NCI-H146 (cell line): ENCODE results near the gene AP1B1.
"Not testable (repeated sequence)": the region's sequence is repeated elsewhere in the genome, so short reads cannot be mapped to it uniquely, and the experiment has no call there.

Experiments used
- DNase-seq: peaks from one replicate; lab custom pipeline; 2025; lab: John Stamatoyannopoulos, UW

AP1B1 gene

DNA sequence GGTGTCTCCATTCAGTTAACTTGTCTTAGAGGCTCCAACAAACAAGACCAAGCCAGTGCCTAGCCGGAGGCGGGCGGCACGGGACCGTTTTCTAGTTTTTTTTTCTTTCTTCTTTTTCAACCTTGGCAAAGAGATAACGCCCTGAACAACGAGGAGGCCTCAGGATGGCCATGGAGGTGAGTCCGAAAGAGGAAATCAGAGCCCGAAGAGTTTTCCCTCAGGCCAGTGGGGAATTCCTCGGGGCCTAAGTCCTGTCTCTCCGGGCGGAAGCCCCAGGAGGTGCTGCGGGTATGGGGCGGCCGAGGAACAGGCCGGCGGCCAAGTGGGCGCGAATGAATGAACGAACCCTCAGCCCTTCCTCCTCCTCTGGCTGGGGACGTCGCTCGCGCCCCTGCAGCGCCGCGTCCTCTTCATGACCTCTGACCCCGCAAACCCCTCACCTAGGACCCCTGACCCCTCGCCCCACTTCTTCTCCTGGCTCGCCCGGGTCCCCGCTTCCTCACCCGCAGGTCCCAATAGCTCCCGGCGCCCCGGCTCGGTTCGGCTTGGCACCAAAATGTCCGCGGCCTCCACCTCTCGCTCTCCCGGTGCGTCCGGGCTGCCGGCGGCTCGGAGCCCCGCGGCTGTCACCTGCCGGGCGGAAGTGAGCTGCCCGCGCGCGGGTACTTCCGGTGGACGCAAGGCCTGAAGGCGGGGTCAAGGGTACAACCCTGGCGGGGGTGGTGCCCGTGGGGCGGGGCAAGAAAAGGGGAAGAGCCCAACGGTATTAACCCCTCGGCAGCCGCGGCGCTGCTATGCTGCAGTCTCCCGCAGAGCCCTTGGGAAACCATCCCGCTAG, at the start of gene AP1B1:
Gene AP1B1 (minus strand): TSS at position 650 of the 838 bp plus-strand sequence. CDS start 21,327 bp downstream, outside the sequence.
- DNase-seq = peak; percentile 92

DNA sequence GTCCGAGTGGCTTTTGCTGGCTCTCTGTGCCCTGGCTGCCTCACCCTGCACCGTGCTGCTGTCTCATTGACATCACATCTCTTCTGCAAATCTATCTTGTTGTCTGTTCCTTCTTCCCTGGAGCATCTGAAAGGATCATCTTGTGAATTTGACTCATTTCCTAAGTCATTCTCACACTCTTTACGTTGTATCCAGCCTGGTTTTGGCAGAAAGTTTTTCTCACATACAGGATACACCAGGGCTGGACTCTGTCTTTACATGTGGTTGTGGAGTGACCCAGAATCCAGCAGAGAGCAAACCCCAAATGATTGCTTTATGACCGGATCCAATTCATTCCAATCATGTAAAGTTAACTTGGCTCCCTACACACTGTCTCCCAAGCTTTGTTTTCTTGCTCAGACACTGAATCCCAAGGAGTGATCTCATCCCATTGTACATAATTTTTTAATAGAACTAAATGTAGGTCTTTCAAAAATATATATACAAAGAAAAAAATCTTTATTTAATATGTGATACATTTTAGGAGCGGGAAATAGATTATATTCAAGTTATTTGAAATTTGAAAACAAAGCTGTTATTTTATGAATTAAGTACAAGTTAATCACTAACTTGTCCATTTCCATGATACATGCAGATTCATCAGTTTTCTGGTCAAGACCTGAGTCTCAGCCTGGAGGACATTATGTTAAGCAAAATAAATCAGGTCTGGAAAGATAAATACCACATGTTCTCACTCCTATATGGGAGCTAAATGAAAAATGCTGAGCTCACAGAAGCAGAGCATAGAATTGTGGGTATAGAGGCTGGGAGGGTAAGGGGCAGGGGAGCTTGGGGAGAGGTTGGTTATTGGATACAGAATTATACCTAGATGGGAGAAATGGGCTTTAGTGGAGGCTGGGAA, 47.1 kb upstream of the AP1B1 start:
- no peak for DNase-seq

DNA sequence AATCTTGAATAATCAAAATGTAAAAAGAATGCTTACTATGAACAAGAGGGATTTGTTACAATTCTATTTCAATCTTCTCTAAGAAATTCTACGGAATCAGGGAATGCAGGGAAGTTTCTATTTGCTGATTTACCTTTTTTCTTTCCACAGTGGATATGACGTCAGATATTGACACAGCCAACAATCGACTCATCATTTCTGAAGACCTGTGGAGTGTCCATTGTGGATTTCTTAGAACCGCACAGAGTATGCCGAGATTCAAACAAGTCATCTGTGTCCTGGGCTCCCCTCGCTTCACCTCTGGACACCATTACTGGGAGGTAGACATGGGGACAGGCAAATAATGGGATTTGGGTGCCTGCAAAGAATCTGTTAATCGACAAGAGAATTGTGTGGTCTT, 45.9 kb upstream of the AP1B1 start:
- DNase-seq = peak; percentile 15

DNA sequence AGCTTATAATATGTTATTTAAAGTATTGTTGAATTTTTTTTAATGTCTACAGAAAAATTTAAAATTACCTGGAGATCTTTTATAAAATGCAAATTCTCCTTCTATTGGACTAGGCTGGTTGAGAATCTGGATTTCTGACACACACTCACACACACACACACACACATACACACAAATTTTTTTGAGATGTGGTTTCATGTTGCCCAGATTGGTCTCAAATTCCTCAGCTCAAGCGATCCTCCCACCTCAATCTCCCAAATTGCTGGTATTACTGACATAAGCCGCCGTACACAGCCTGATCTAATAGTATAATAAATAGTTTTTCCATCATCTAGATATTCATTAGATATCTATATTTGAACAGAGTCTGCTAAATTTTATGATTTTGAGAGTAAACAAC, 45.5 kb upstream of the AP1B1 start:
- no peak for DNase-seq

DNA sequence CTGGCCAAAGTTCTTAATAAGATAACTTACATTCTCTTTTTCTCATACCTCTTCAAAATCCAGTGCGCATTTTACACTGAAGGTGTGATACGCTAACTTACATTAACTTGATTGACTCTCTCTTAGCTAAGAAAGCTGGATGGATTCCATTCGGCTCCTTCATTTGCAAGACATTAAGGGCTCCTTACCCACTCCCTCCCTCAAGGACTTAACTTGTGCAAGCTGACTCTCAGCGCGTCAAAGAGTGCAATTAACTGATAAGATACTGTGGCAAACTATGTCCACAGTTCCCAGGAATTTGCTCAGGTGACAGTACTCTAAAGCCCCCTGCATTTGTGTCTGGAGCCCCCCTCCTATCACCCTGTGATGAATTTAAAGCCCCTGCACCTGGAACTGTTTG, 43.6 kb upstream of the AP1B1 start:
- no peak for DNase-seq

DNA sequence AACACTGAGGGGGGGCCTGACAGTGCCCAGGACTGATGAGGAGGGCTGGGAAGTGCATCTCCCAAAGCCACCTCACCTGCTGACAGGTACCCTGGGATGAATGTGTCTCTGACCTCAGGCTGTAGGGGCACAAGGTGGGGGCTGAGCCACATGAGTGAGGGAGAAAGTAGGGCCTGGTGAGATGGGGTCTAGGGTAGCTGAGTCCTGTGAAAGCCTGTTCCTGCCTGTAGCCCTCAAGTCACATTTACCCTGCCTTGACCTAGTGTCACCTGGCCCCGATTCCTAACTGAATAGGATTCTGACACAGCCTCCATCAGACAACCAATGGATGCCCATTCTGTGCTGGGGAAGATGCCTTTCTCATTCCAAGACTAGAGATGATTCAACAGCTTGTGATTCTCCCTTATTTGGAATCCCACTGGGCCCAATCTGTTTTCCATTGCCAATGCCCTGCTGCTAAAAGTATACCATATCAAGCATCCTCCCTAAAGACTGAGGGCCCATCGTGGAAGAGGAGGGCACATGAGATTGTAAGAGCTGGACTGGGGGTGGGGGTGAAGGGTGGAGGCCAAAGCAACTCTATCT, 38.9 kb upstream of the AP1B1 start:
- no peak for DNase-seq

DNA sequence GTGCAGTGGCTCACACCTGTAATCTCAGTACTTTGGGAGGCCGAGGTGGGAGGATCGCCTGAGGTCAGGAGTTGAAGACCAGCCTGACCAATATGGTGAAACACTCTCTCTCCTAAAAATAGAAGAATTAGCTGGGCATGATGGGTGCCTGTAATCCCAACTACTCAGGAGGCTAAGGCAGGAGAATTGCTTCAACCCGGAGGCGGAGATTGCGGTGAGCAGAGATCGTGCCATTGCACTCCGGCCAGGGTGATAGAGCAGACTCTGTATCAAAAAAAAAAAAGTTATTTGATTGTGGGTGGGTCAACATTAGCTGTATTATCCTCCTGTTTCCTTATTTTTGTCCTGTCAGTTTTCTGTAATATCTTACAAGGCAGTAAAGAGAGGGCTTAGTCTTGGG, 38.1 kb upstream of the AP1B1 start:
- no peak for DNase-seq

DNA sequence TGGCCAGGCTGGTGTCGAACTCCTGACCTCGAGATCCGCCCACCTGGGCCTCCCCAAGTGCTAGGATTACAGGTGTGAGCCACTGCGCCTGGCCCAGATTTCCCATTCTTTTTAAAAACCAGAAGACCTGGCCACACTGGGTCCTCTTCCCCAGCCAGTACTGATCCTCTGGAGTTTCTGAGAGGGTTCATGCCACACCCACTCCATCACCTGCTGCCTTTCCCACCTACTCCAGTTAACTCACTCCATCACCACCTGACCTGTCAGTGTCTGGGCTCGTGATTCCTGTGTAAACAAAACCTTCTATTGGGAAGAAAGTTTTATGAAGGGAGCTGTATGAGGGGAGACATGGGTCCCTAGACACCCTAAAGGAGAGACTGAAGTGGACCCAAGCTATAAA, 30.3 kb upstream of the AP1B1 start:
- DNase-seq = not testable (repeated sequence)

DNA sequence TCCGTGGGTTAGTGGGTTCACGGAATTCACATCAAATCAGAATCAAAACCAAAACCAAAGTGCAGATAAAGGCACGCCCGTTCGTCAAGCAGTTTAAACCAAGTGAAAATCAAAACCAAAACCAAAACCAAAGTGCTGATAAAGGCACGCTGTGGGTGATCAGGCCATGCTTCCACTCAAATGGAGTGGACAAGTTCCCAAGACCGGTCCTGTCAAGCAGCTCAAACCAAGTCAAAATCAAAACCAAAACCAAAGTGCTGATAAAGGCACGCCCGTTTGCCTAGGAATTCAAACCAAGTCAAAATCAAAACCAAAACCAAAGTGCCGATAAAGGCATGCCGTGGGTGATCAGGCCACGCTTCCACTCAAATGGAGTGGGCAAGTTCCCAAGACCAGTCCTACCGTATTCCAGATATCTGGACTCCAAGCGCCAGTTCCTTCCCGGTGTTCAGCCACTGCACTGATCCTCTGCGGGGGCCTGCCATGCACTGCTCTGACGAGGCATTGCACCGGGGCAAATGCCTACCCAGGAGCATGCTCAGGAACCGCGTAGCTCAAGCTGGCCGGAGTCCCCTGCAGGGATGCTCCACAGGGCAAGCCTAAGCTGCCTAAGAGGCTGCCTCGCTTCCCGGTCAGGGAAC, 26.7 kb upstream of the AP1B1 start:
- peak; percentile 17 for DNase-seq

DNA sequence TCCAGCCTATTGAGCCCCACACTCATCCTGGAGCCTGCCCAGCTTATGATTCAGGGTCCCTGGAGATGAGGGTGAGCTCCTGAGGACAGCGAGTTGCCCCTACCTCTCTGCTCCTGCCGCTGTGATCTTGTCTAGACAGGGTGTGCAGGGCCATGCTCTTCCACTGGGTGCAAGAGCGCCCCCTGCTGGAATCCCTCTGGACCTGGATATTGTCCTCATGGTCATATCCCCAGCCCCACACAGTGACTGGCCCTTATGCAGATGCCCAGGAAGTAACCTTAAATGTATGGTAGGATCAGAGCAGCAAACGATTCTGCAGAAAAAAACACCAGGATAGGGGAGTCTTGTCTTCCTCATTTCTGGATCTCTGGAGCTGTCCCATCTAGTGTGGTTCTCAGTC, 24.4 kb upstream of the AP1B1 start:
- DNase-seq = peak; percentile 25

DNA sequence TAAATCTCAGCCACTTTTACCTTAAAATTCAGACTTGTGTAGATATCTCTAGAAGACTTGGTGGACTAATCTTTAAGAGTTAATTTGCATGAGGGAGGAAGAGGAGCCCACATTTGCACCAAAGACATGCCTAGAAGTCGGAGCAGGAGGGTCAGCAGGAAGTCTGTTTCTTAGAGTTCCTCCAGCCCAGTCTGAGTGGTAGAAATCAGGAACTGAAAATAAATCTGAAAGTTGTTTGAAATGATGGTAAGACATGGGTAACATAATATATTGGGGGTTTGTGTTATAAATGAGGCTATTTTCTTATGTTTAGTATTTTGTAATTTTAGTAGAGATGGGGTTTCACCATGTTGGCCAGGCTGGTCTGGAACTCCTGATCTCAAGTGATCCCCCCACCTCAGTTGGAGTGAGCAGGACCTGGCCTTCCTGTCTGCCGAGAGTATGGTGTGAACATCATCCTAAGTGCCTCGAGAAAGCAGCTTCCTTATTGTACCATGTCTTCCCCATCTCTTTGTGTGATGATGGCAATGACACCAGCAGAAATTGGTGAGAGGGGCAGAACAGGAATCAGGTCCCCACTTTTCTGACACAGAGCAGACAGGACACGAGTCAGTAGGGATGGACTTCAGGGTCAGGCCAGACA, 23.3 kb upstream of the AP1B1 start:
- DNase-seq = not testable (repeated sequence)

DNA sequence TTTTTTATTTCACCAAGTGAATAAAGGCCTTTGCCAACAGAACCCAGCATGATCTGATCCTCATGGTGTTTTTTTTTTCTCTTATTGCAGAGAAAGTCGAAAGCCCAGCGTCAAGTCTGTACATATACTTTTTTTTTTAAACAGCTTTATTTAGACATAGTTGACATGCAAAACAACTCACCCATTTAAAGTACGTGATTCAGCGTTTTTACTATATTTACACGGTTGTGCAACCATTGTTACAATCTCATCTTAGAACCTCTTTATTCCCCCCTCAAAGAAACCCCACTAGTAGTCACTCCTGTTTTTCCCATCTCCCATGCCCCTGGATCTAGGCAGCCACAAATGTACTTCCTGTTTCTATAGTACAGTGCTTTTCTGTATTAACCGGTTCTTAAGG, 20.6 kb upstream of the AP1B1 start:
- no peak for DNase-seq

DNA sequence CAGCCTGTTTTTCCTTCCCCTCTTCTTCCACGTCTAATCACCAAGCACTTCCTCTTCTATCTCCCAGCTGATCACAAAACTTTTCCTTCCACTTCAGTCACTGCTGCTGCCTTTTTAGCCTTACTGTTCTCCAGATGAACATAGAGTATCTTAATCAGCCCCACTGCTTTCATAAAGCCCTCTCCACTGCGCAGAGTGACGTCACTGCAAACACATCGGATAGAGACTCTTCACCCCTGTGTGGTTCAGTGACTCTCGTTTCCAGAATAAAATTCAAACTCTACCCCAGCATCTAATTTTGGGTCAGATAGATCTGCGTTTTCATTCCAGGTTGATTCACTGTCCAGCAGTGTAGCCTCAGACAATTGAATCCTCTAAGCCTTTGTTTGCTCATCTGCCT, 13.2 kb upstream of the AP1B1 start:
- peak; percentile 17 for DNase-seq

DNA sequence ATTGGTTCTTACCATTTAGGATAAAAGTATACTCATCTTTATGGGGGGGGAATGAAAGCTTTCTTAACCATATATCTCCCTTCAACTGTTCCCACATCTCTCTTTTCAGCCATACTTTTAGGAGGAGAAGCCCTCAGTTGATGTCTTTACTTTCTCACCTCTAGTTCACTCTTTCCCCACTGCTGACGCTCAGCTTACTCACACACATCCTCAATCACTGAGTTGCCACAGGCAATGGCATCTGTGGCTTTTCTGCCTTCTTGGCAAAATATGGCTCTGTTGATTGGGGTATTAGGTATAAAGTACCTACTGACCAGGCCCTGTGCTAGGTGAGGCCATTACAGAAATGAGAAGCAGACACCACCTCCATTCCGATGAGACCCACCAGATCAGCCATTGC, 12.2 kb upstream of the AP1B1 start:
- DNase-seq = no peak

DNA sequence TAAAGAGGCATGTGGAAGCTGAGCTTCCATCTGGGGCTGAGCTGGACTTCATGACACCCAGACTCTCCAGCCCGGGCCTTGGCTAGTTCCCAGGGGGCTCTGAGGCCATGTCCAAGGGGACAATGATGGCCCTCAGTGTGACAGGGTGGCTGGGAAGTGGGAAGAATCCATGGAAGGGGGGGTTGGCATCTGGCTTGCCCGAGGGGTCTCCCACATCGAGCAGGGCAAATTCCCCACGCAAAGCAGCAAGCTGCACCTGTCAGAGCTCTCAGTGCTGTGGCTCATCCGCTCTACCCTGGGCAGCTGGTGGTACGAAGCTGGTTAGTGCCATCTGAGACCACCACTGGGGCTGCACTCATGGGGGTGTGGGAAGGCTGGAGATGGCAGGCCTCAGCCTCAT, 9.4 kb upstream of the AP1B1 start:
- DNase-seq = no peak

DNA sequence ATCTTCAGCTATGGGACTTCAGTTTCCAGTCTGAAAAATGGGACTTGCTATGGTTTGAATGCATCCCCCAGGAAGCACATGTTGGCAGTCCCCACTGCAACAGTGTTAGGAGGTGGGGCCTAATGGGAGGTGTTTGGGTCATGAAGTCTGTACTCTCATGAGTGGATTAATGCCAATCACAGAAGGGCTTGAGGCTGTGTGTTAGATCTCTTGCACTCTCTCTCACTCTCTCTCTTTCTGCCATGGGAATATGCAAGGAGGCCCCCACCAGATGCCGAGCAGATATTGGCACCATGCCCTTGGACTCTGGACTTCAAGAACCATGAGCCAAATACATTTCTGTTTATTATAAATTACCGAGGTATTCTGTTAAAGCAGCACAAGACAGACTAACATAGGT, 7.8 kb upstream of the AP1B1 start:
- no peak for DNase-seq

DNA sequence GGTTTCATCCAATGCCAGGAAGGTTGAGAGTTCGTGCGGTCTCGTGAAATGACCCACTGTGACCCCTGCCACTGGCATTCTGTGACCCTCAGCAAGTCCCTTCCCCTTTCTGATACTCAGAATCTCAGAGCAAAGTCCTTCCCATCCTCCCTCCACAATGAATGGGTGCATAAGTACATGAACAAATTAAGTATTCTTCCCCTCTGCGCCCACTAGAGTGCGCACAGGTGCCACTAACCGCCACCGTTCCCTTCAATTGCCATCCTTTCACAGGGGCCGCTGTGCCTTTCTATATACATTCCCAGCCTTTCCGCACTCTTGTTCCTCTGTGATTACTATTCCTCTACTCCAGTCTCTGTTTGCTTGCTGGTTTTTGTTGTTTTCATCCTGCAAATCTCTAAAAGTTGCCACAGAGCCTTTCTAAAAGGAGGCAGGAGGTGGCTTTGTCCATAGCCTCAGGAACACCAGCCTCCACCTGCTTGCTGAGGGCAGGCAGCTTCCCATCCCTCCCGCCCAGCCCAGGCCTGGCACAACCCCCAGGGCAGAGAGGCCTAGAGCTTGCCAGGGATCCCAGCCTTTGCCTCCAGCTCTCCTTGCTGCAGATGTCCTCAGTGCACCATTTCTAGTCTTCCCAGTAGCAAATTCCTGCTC, 6.7 kb upstream of the AP1B1 start:
- peak; percentile 63 for DNase-seq

DNA sequence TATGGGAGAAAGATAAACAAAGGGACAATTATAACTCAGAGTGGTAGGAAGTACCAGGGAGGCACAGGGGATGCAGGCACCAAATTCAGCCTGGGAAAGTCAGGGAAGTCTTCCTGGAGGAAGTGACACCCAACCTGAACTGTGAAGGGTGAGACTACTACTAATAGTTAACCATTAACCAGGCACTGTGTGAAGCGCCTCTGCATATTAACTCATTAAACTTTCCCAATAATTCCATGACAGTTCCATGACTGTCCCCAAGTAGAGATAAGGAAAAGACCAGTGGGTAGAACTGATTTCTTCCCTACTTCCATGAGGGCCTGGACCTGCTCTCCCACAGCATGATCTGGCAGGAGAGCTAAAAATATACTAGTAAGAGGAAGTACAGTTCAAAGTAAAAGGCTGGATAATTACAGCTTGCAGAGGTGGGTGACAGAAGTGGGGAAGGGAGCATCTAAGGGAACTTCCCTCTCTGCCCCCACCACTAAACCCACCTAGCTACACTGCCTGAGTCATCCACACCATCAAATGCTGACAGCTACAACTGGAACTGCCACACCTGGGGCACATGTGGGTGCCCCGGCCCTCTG, 4.7 kb upstream of the AP1B1 start:
- no peak for DNase-seq

DNA sequence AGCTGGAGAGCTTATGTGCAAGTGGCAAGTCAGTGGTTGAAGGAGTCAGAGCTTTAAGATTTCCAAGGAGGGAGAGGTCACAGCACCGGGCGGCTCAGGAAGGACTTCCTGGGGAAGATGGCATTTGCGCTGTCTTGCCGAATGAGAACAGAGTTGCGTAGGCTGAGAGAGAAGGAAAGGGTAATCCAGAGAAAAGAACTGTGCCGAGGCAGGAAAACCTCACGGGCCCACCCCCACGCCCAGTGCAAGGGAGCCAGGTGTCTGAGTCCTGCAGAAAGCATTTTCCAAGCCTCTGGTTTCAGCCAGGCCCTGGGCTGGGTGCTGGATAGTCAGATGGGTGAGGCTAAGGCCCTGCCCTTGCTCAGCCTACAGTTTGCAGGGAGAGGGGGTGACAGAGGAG, 3.2 kb upstream of the AP1B1 start:
- no peak for DNase-seq

DNA sequence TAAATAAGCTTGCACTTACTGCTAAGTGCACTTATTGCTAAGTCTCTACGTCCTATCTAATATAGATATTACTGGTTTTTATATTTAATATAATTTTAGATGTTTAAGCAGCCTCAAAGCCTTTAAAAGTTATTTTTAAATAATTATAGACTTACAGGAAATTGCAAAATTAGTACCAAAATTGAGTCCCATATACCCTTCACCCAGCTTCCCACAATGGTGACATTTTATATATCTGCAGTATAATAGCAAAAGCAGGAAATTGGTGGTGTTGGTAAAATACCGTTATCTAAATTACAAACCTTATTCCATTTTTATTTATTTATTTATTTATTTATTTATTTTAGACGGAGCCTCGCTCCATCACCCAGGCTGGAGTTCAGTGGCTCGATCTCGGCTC, 1.9 kb upstream of the AP1B1 start:
- no peak for DNase-seq

DNA sequence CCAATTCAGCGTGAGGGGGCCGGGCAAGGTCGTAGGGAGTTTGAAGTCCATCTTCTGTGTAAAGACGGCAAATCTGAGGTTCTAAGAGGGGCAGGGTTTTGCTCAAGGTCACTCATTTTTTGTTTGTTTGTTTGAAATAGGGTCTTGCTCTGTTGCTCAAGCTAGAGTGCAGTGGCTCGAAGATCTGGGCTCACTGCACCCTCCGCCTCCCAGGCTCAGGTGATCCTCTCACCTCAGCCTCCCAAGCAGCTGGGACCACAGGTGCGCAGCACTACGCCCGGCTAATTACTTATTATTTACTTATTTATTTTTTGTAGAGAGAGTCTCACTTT, 355 bp upstream of the AP1B1 start:
- DNase-seq = peak; percentile 20
